ENCODE results near the gene ALPL. TPM values are rescaled to one million over a fixed set of nuclear protein-coding genes. Genes with fewer than 3 reads are reported as not detected.

ALPL gene
- polyA plus RNA-seq, 2 of the 4 experiments (the other 2 are of a cell fraction), result 0.06 to 0.31 TPM

GRCh38 chr1:21607549-21608529 lies 98.6 kb downstream of the ALPL start:
- 83% methylated on average over 14 of the region's 37 CpGs for WGBS (ENCODE audit: missing lambda C conversion rate)
- H3K4me2 ChIP-seq, result peak overlapping the region; percentile 62
- H3K4me1 ChIP-seq, result peaks cover 8% of the 10 kb centered on the region; the same call in 1 of the 3 replicates
- ChIA-PET POLR2A (no interaction called here), CTCF (interaction anchor here (0.6 kb wide), 2 partner anchors 49 to 52 kb away, joined by 3 to 4 read pairs; no protein-coding TSS in a partner anchor)
- H3K27ac ChIP-seq, result no peak overlapping the region; a peak in 1 of 6 replicates
- no peaks in the 10 kb centered on the region for H3K9me3 ChIP-seq
- H3K4me3 ChIP-seq, result no peak overlapping the region
- FAIRE-seq (no peak), ATAC-seq (peak; percentile 89 to 96), DNase-seq (ENCODE audit: low read depth in 1 of 2, low spot score in 1 of 2) (peak; percentile 92 to 93)
- no peak for TF ChIP-seq MYC (IDR thresholded peaks at IDR 0.05; ENCODE audit: borderline replicate concordance, low read length)
- TF ChIP-seq CHD2 (IDR thresholded peaks at IDR 0.05; ENCODE audit: low read length, partially characterized antibody), result no peak
- TF ChIP-seq ZFP36 (IDR thresholded peaks at IDR 0.05; ENCODE audit: borderline replicate concordance, partially characterized antibody), result no peak
- peak; percentile 4 for TF ChIP-seq MAFK (IDR thresholded peaks at IDR 0.05; ENCODE audit: partially characterized antibody)
- no peak for TF ChIP-seq ESRRA (IDR thresholded peaks at IDR 0.05; ENCODE audit: borderline replicate concordance, low read length)
- no peak for TF ChIP-seq HOXB13 (CRISPR knock-in tag; IDR thresholded peaks at IDR 0.05; ENCODE audit: low read depth)
- TF ChIP-seq PBX3 (IDR thresholded peaks at IDR 0.05), result peak; percentile 63; the same call in 1 of the 2 replicates
- no peak for TF ChIP-seq SREBF2 (IDR thresholded peaks at IDR 0.05)
- TF ChIP-seq RAD21 (conservative IDR thresholded peaks at IDR 0.05 in 1 of 2, IDR thresholded peaks at IDR 0.05 in 1 of 2), result no peak
- TF ChIP-seq RNF2 (IDR thresholded peaks at IDR 0.05; ENCODE audit: borderline replicate concordance, low read depth), result no peak
- TF ChIP-seq ZNF302 (CRISPR knock-in tag; IDR thresholded peaks at IDR 0.05), result no peak
- no peak for TF ChIP-seq USF2 (IDR thresholded peaks at IDR 0.05)

GRCh38 chr1:21608798-21609197 lies 99.6 kb downstream of the ALPL start:
- no peak for DNase-seq (ENCODE audit: low read depth in 1 of 2, low spot score in 1 of 2)
- H3K4me2 ChIP-seq, result no peak overlapping the region
- ATAC-seq, result no peak
- no peak for TF ChIP-seq MAX (IDR thresholded peaks at IDR 0.05)
- peak; percentile 48 for TF ChIP-seq MAFK (IDR thresholded peaks at IDR 0.05; ENCODE audit: partially characterized antibody)
- no peaks in the 10 kb centered on the region for H3K9me3 ChIP-seq
- no peak for FAIRE-seq
- no peak overlapping the region for H3K4me3 ChIP-seq
- H3K4me1 ChIP-seq, result peaks cover 8% of the 10 kb centered on the region; the same call in 1 of the 3 replicates
- no peak overlapping the region for H3K27ac ChIP-seq
- CTCF ChIA-PET, result no interaction called here
- POLR2A ChIA-PET, result no interaction called here
- WGBS (ENCODE audit: missing lambda C conversion rate), result 92% methylated on average over 2 of the region's 4 CpGs

GRCh38 chr1:21610027-21610426 lies 100.8 kb downstream of the ALPL start:
- ChIA-PET POLR2A (interaction anchor here (0.6 kb wide), 1 partner anchor 70 kb away, joined by 5 read pairs; no protein-coding TSS in a partner anchor), CTCF (interaction anchor here (0.8 to 1.5 kb wide), 4 partner anchors 9 to 15 kb away, joined by 3 to 5 read pairs (median 3); no protein-coding TSS in a partner anchor)
- Histone ChIP-seq H3K4me2 (no peak overlapping the region), H3K4me3 (no peak overlapping the region), H3K27ac (no peak overlapping the region), H3K9me3 (no peaks in the 10 kb centered on the region), H3K4me1 (peaks cover 8% of the 10 kb centered on the region; the same call in 1 of the 3 replicates)
- ATAC-seq, result no peak
- no peak for DNase-seq (ENCODE audit: low read depth in 1 of 2, low spot score in 1 of 2)
- 89% methylated on average over 14 of the region's 16 CpGs for WGBS (ENCODE audit: missing lambda C conversion rate)
- no peak for FAIRE-seq
- TF ChIP-seq KDM5A (IDR thresholded peaks at IDR 0.05), result no peak
- TF ChIP-seq PBX3 (IDR thresholded peaks at IDR 0.05), result no peak
- TF ChIP-seq ZSCAN20 (CRISPR knock-in tag; IDR thresholded peaks at IDR 0.05), result no peak
- TF ChIP-seq TFCP2L1 (CRISPR knock-in tag; IDR thresholded peaks at IDR 0.05), result no peak
- no peak for TF ChIP-seq POLR2A (IDR thresholded peaks at IDR 0.05; ENCODE audit: low read length)
- no peak for TF ChIP-seq FOXS1 (CRISPR knock-in tag; IDR thresholded peaks at IDR 0.05)
- no peak for TF ChIP-seq GATA3 (IDR thresholded peaks at IDR 0.05; ENCODE audit: borderline replicate concordance)
- no peak for TF ChIP-seq HOXB13 (CRISPR knock-in tag; IDR thresholded peaks at IDR 0.05; ENCODE audit: low read depth)
- no peak for TF ChIP-seq RAD21 (conservative IDR thresholded peaks at IDR 0.05 in 1 of 2, IDR thresholded peaks at IDR 0.05 in 1 of 2)
- TF ChIP-seq ESRRA (IDR thresholded peaks at IDR 0.05; ENCODE audit: borderline replicate concordance, low read length), result no peak
- TF ChIP-seq TP53 (CRISPR knock-in tag; IDR thresholded peaks at IDR 0.05), result no peak
- TF ChIP-seq NFE2L2 (conservative IDR thresholded peaks at IDR 0.05; ENCODE audit: low read length), result no peak
- TF ChIP-seq HES2 (IDR thresholded peaks at IDR 0.05), result no peak
- TF ChIP-seq POLR2AphosphoS2 (conservative IDR thresholded peaks at IDR 0.05; ENCODE audit: low read length), result no peak
- TF ChIP-seq FOSL2 (IDR thresholded peaks at IDR 0.05), result no peak
- TF ChIP-seq FOSL2 (CRISPR knock-in tag; IDR thresholded peaks at IDR 0.05), result no peak
- no peak for TF ChIP-seq E2F6 (IDR thresholded peaks at IDR 0.05; ENCODE audit: borderline replicate concordance, low read depth)

Data from A549 (cell line).